Esophagus squamous epithelium (tissue), 5 donors: ENCODE results near the gene FAM111A. TPM values are rescaled to one million over a fixed set of nuclear protein-coding genes. Genes with fewer than 3 reads are reported as not detected.

Experiments used
- DNase-seq: peaks from one replicate; lab custom pipeline; 2025; lab: John Stamatoyannopoulos, UW
- H3K27ac ChIP-seq, 4 donors: fragments of 200-600 bp; sonication (generic); one replicate each; pipeline ENCODE4 v1.5.1; 2016 to 2019; ENCODE audit warnings: mild to moderate bottlenecking in 1 of 4
- H3K27me3 ChIP-seq, 4 donors: fragments of 200-600 bp; sonication (generic); 1 replicate in 3 of 4; 2 replicates in 1 of 4; pipeline versions ENCODE4 v1.5.1 to v1.6.0; 2017 to 2021; ENCODE audit warnings: antibody characterized with exemption in 1 of 4
- H3K36me3 ChIP-seq, 3 donors: fragments of 200-600 bp; sonication (generic); one replicate each; pipeline ENCODE4 v1.5.1; 2016 to 2019
- H3K4me1 ChIP-seq, 3 donors: fragments of 200-600 bp; sonication (generic); one replicate each; pipeline ENCODE4 v1.5.1; 2017 to 2019
- H3K4me3 ChIP-seq, 4 donors: fragments of 200-600 bp; sonication (generic); 1 replicate in 3 of 4; 2 replicates in 1 of 4; pipeline ENCODE4 v1.5.1; 2016 to 2019; ENCODE audit warnings: mild to moderate bottlenecking in 2 of 4, moderate library complexity in 1 of 4
- H3K9me3 ChIP-seq, 3 donors: fragments of 200-600 bp; sonication (generic); one replicate each; pipeline ENCODE4 v1.5.1; 2016 to 2019
- CTCF ChIP-seq, 6 experiments: fragments of 450-650 bp in 4 of 6; fragments of 200-600 bp in 2 of 6; sonication (generic) in 2 of 6; IDR thresholded peaks; one replicate each; pipeline ENCODE4 v1.5.1; 2016 to 2019; ENCODE audit warnings: antibody characterized with exemption in 6 of 6, mild to moderate bottlenecking in 4 of 6, moderate library complexity in 4 of 6
- POLR2A ChIP-seq, 4 donors: fragments of 450-650 bp; IDR thresholded peaks; one replicate each; pipeline ENCODE4 v1.6.1; 2017; ENCODE audit warnings: antibody characterized with exemption in 4 of 4, mild to moderate bottlenecking in 4 of 4, moderate library complexity in 3 of 4
- WGBS, 2 donors: methylation state at CpG; one replicate each; pipeline ENCODE4 v1.1.5; 2018; 5-methylcytosine and 5-hydroxymethylcytosine counted together
- intact Hi-C: fragments of 100-400 bp; cut with DNase I; formaldehyde crosslinking; loops from one replicate; pipeline ENCODE4 v1.15.0; 2022
- total RNA-seq, 4 donors: library from RNA; depleted of rRNA; stranded (reverse); fragments of >200 nt; gene quantifications; one replicate each; pipeline ENCODE4 v1.1.0, GENCODE V29; 2016
- donor health status: DM: yes; HTN: yes; CAD: no.

Gene FAM111A
- total RNA-seq, 4 donors from 2014 or later = 15.0 to 23.3 (median 16.7) TPM

GRCh38 chr11:59144579-59145345, 2.1 kb downstream of the FAM111A start:
- H3K27ac ChIP-seq = peak overlapping the region; percentile 94 to 99 (median 96)
- no peaks in the 10 kb centered on the region for H3K9me3 ChIP-seq
- peak overlapping the region; percentile 36 to 81 (median 64) for H3K4me3 ChIP-seq
- peaks cover 0 to 19% (median 3%) of the 10 kb centered on the region in 3 donors for H3K36me3 ChIP-seq
- no peaks in the 10 kb centered on the region for H3K27me3 ChIP-seq
- intact Hi-C loops = no loop called here
- TF ChIP-seq POLR2A (IDR thresholded peaks at IDR 0.05) = peak in 1 of 4 donors; percentile 41
- peak in 2 of 6 experiments; percentile 10 to 29 for TF ChIP-seq CTCF (IDR thresholded peaks at IDR 0.05)
- WGBS, 2 donors = 0 to 1% methylated on average over 22 to 30 of the region's 39 CpGs
- H3K4me1 ChIP-seq = peaks cover 7 to 46% (median 18%) of the 10 kb centered on the region in 3 donors
- no peak for DNase-seq

GRCh38 chr11:59145534-59145933, 2.9 kb downstream of the FAM111A start:
- Histone ChIP-seq H3K4me1 (peaks cover 7 to 46% (median 18%) of the 10 kb centered on the region in 3 donors), H3K27me3 (no peaks in the 10 kb centered on the region), H3K9me3 (no peaks in the 10 kb centered on the region), H3K4me3 (peak overlapping the region in 3 of 4 donors; percentile 51 to 81 (median 77)), H3K36me3 (peaks cover 0 to 24% (median 3%) of the 10 kb centered on the region in 3 donors), H3K27ac (peak overlapping the region; percentile 94 to 99 (median 96))
- TF ChIP-seq POLR2A (IDR thresholded peaks at IDR 0.05) (no peak), CTCF (IDR thresholded peaks at IDR 0.05) (no peak)
- 28 to 30% methylated on average over 4 of the region's 4 CpGs for WGBS, 2 donors
- intact Hi-C loops = no loop called here
- DNase-seq = no peak

GRCh38 chr11:59151761-59152160, 9.1 kb downstream of the FAM111A start:
- 82 to 100% methylated on average over 1 of the region's 1 CpG for WGBS, 2 donors
- Histone ChIP-seq H3K27ac (no peak overlapping the region), H3K4me3 (no peak overlapping the region), H3K27me3 (no peaks in the 10 kb centered on the region), H3K4me1 (no peaks in the 10 kb centered on the region), H3K36me3 (peaks cover 0 to 50% (median 3%) of the 10 kb centered on the region in 3 donors), H3K9me3 (no peaks in the 10 kb centered on the region)
- TF ChIP-seq POLR2A (IDR thresholded peaks at IDR 0.05) = no peak
- TF ChIP-seq CTCF (IDR thresholded peaks at IDR 0.05) = no peak
- intact Hi-C loops = loop anchor here (10.0 kb wide), 1 partner anchor 53 kb away; no protein-coding TSS in a partner anchor
- DNase-seq = no peak

- H3K36me3 ChIP-seq = peaks cover 0 to 46% (median 3%) of the 10 kb centered on the region in 3 donors
- no peak overlapping the region for H3K27ac ChIP-seq
- intact Hi-C loops = loop anchor here (10.0 kb wide), 1 partner anchor 52 kb away; no protein-coding TSS in a partner anchor
- WGBS, 2 donors = 65 to 86% methylated on average over 8 of the region's 8 CpGs
- DNase-seq = no peak
- no peaks in the 10 kb centered on the region for H3K4me1 ChIP-seq
- no peak overlapping the region for H3K4me3 ChIP-seq
- TF ChIP-seq POLR2A (IDR thresholded peaks at IDR 0.05) = no peak
- no peak for TF ChIP-seq CTCF (IDR thresholded peaks at IDR 0.05)
- no peaks in the 10 kb centered on the region for H3K9me3 ChIP-seq
- no peaks in the 10 kb centered on the region for H3K27me3 ChIP-seq
Observed at GRCh38 chr11:59152312-59152951, 9.8 kb downstream of the FAM111A start.

- intact Hi-C loops = loop anchor here (10.0 kb wide), 1 partner anchor 50 kb away; no protein-coding TSS in a partner anchor
- no peaks in the 10 kb centered on the region for H3K9me3 ChIP-seq
- no peak overlapping the region for H3K4me3 ChIP-seq
- TF ChIP-seq CTCF (IDR thresholded peaks at IDR 0.05) = no peak
- no peak for TF ChIP-seq POLR2A (IDR thresholded peaks at IDR 0.05)
- DNase-seq = no peak
- H3K27ac ChIP-seq = no peak overlapping the region
- peaks cover 0 to 5% (median 0%) of the 10 kb centered on the region in 3 donors for H3K4me1 ChIP-seq
- H3K36me3 ChIP-seq = peaks cover 0 to 35% (median 0%) of the 10 kb centered on the region in 3 donors
- H3K27me3 ChIP-seq = no peaks in the 10 kb centered on the region
- 82 to 83% methylated on average over 4 to 5 of the region's 5 CpGs for WGBS, 2 donors
Observed at GRCh38 chr11:59154610-59155009, 12.0 kb downstream of the FAM111A start.
